H7 (cell line): ENCODE measurements around the gene CALM3. TPM values are rescaled to one million over a fixed set of nuclear protein-coding genes. Genes with fewer than 3 reads are reported as not detected.
"Not testable (repeated sequence)": the region's sequence is repeated elsewhere in the genome, so short reads cannot be mapped to it uniquely, and the experiment has no call there.

Experiments
- DNase-seq: peaks from one replicate; pipeline ENCODE4 v3.0.0; 2012
- H3K27me3 ChIP-seq: 2 replicates; pipeline ENCODE4 v1.6.0; 2011; ENCODE audit warnings: mild to moderate bottlenecking, low read length; ENCODE audit not compliant: control insufficient read depth, insufficient read depth
- H3K36me3 ChIP-seq: replicated peaks from 2 replicates; pipeline ENCODE4 v1.5.1; 2011; ENCODE audit warnings: low read length; ENCODE audit not compliant: control insufficient read depth, insufficient read depth
- H3K4me3 ChIP-seq: 2 replicates; pipeline ENCODE4 v1.5.1; 2011; ENCODE audit warnings: low read depth, mild to moderate bottlenecking, control low read depth, low read length, moderate library complexity; ENCODE audit not compliant: insufficient read depth
- total RNA-seq: library from RNA; depleted of rRNA; stranded (reverse); fragments of >200 nt; shearing (Covaris generic); gene quantifications from 2 replicates; pipeline ENCODE4 v1.2.3, GENCODE V29; 2014; rRNA removed

Gene CALM3
- total RNA-seq, result 162 and 202 TPM in 2 replicates

DNA sequence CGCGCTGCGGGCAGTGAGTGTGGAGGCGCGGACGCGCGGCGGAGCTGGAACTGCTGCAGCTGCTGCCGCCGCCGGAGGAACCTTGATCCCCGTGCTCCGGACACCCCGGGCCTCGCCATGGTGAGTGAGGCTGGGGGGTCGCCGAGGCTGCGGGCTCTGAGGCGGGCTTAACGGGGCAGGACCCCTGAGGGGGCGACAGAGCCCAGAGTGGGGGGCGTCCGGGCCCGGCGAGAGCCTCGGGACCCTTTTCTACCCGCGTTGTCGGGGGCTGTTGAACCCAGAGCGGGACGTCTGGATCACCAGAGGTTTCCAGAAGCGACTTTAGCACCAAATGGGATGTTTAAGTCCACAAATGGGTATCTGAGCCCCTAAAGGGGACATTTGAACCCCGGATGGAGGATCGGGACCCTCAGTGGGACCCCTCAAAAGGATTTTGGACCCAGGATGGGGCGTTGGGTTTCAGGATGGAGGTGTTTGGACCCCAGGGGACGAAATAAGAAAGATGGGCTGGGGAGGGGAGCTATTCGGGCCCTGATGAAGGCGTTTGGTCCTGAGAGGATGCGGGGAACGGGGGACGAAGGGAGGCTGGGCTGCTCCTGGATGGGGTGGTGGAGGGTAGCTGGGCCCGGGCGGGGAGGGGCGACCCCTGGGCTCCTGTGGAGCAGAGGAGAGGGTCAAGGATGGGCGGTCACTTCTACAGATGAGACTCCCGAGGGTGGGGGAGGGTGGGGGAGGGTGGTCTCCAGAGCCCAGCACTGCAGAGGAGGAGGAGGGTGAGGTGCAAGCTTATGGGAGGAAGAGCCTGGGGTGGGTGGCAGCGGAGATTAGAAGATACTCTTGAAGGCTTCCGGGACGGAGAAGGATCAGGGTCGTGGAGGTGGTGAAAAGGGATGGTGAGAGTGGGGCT is at the start of gene CALM3:
Gene CALM3, plus strand, starts transcription at position 13 of the 907 bp plus-strand sequence. Its CDS starts 105 bp downstream, at position 118.
- Histone ChIP-seq H3K4me3 (peak within 1 kb of the TSS; percentile 91), H3K27me3 (no peaks in the 10 kb centered on the region), H3K36me3 (peaks cover 7% of the 10 kb centered on the region)
- DNase-seq, result peak; percentile 77

DNA sequence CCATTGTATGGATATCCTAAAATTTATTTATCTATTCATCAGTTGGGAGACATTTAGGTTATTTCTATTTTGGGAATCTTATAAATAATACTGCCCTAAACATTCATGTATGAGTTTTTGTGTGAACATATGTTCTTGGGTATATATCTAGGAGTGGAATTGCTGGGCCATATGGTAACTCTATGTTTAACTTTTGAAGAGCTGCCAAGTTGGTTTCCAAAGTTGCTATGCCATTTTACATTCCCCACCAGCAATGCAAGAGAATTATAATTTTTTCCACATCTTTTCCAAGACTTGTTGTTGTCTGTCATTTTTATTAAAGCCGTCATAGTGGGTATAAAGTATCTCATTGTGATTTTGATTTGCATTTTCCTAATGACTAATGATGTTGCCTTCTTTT is 48.2 kb upstream of the CALM3 start:
- H3K4me3 ChIP-seq, result no peak overlapping the region
- no peaks in the 10 kb centered on the region for H3K27me3 ChIP-seq
- no peak for DNase-seq
- no peaks in the 10 kb centered on the region for H3K36me3 ChIP-seq

DNA sequence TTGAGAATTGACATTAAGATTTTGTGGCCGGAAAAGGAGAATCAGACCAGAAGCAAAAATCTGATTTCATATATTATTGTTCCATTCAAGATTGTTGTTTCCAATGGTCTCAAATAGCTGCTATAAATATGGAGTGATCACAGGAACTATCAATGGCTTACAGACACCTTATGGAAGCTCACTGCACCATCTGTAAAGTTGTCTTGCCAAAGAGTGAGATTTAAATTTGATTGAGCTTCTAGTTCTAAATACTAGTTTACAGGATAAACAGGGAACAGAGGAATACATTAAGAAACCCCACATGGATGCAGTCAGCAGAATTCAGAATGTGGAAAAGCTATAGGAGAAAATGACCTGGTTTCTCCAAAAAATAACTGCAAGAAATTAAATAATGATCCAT is 47.0 kb upstream of the CALM3 start:
- no peak for DNase-seq
- Histone ChIP-seq H3K27me3 (no peaks in the 10 kb centered on the region), H3K4me3 (no peak overlapping the region), H3K36me3 (no peaks in the 10 kb centered on the region)

DNA sequence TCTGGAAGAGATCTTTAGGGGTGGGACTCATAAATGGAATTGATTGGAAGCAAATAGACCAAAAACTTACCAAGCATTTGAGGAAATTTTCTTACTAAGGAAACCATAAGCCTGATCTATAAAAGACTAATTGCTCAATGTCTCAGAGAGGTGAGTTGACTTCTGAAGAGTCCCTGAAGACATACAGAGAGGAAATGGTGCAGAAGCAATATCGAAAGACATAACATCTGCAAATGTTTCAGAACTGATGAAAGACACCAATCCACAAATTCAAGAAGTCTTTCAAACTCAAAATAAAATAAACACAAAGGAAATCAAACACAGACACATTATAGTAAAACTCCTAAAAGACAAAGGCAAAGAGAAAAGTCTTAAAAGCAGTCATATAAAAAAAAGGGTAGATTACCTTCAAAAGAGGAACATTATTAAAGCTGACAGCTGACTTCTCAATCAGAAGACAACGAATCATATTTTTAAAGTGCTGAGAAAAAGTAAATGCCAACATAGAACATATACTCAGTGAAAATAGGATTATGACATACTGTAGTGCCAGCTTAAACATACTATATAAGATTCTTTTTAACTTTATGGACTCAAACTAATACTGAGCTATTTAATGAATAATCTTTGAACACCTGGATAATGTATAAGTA is 45.4 kb upstream of the CALM3 start:
- DNase-seq, result no peak
- H3K27me3 ChIP-seq, result no peaks in the 10 kb centered on the region
- H3K36me3 ChIP-seq, result no peaks in the 10 kb centered on the region
- no peak overlapping the region for H3K4me3 ChIP-seq

DNA sequence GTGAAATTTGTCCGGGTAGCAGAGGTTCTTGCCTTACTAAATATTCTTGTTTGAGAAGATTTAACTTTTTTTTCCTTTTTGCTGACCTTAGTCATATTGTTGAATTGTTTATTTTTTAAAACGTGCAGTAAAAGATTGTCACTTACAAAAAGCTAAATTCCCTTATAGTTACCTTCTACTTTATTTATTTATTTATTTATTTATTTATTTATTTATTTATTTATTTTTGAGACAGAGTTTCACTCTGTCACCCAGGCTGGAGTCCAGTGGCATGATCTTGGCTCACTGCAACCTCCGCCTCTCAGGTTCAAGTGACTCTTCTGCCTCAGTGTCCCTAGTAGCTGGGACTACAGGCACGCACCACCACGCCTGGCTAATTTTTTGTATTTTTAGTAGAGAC is 44.7 kb upstream of the CALM3 start:
- not testable (repeated sequence) for H3K36me3 ChIP-seq, DNase-seq, H3K4me3 ChIP-seq, H3K27me3 ChIP-seq

DNA sequence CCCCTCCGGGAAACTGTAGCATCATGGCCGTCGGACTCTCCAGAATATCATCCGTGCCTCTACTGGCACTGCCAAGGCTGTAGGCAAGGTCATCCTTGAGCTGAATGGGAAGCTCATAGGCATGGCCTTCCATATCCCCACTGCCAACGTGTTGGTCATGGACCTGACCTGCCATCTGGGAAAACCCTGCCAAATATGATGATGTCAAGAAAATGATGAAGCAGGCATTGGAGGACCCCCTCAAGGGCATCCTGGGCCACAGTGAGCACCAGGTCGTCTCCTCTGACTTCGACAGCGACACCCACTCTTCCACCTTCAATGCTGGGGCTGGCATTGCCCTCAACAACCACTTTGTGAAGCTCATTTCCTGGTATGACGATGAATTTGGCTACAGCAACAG is 41.9 kb upstream of the CALM3 start:
- Histone ChIP-seq H3K36me3 (no peaks in the 10 kb centered on the region), H3K4me3 (no peak overlapping the region), H3K27me3 (no peaks in the 10 kb centered on the region)
- DNase-seq, result no peak

DNA sequence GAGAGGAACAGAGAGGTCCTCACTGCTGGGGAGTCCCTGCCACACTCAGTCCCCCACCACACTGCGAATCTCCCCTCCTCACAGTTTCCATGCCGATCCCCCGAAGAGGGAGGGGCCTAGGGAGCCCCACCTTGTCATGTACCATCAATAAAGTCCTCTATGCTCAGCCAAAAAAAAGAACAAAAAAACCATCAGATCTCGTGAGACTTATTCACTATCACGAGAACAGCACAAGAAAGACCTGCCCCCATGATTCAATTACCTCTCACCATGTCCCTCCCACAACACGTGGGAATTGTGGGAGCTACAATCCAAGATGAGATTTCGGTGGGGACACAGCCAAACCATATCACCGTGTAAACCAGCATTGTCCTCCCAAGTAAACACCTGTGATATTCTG is 41.5 kb upstream of the CALM3 start:
- not testable (repeated sequence) for H3K4me3 ChIP-seq, H3K36me3 ChIP-seq, DNase-seq, H3K27me3 ChIP-seq

DNA sequence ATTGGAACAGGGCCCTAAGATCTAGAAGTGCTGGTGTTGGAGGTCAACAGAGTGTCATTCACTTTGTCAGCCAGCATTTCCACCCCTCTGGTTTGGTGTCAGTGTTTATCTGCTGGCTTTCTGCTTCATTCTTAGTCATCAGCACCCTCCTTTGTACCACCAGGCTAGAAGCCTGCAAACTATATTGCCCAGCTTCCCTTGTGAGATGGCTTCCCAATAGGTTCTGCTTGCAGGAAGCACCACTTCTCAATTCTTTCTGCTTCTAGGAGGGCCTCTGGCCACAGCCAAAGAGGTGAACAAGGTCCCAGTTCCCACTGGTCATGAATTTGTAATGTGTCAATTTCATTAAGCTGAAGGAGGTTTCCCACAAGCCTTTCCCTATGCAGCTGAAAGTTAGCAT is 36.4 kb upstream of the CALM3 start:
- no peak for DNase-seq
- Histone ChIP-seq H3K27me3 (no peaks in the 10 kb centered on the region), H3K4me3 (no peak overlapping the region), H3K36me3 (no peaks in the 10 kb centered on the region)

DNA sequence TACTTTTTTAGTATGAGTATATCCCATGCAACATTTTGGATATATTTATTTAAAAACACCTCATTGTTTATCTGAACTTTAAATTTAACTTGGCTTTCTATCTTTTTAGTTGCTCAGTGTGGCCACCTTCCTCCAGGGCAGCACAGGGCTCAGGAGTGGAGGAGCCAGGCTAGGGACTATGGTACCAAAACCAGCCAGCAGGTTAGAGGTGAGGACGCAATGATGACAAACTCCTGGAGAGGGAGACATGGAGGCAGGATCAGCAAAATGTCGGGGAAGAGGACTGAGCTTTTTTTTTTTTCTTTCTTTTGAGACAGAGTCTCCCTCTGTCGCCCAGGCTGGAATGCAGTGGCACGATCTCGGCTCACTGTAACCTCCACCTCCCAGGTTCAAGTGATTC is 29.6 kb upstream of the CALM3 start:
- Histone ChIP-seq H3K36me3 (no peaks in the 10 kb centered on the region), H3K4me3 (no peak overlapping the region), H3K27me3 (no peaks in the 10 kb centered on the region)
- DNase-seq, result peak; percentile 86

DNA sequence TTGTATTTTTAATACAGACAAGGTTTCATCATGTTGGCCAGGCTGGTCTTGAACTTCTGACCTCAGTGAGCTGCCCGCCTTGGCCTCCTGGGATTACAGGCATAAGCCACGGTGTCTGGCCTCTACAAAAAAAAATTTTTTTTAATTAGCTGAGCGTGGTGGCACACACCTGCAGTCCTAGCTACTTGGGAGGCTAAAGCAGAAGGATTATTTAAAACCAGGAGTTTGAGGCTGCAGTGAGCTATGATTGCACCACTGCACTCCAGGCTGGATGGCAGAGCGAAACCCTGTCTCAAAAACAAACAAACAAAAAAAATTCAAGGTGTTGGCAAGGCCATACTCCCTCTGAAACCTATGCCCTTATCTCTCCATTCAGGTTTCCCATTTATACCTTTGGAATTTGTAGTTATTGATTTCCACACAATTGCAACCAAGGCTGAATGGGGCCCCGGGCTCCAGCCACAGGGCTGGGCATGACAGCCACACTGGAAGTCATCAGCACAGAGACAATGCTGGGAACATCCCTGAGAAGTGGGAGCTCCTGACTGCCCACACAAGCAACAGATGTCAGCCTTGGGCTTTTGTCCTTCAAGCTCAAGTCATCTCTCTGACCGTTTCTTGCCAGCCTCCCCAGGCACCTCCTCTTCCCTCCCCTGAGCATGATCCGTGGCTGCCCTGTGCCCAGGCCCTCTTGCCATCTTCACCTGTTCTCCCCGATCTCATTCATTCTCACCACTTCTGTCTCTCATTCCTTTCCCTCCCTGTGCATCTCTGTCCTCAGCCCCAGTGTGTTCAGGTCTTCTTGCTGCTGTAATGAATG is 27.2 kb upstream of the CALM3 start:
- Histone ChIP-seq H3K4me3 (no peak overlapping the region), H3K27me3 (no peaks in the 10 kb centered on the region), H3K36me3 (no peaks in the 10 kb centered on the region)
- no peak for DNase-seq

DNA sequence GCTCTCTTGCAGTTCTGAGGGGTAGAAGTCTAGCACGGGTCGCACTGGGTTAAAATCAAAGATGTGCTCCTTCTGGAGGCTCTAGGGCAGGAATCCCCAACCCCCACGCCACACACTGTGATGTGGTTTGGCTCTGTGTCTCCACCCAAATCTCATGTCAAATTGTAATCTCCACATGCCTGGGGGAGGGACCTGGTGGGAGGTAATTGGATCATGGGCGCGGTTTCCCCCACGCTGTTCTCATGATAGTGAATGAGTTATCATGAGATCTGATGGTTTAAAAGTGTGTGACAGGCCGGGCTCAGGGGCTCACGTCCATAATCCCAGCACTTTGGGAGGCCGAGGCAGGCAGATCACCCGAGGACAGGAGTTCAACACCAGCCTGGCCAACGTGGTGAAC is 26.6 kb upstream of the CALM3 start:
- Histone ChIP-seq H3K4me3 (no peak overlapping the region), H3K27me3 (no peaks in the 10 kb centered on the region), H3K36me3 (no peaks in the 10 kb centered on the region)
- DNase-seq, result no peak

DNA sequence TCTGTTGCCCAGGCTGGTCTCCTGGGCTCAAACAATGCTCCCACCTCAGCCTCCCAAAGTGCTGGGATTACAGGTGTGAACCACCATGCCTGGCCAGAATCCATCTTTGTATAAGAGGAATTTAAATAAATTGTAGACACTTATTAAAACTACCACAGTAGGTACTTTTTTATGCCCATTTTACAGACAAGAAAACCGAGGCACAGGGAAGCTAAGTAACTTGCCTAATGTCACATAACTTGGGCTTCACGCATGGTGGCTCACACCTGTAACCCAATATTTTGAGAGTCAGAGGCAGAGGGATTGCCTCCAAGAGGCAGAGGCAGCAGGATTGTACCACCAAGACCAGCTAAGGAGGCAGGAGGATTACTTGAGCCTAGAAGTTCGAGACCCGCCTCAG is 22.7 kb upstream of the CALM3 start:
- Histone ChIP-seq H3K36me3 (no peaks in the 10 kb centered on the region), H3K27me3 (no peaks in the 10 kb centered on the region), H3K4me3 (no peak overlapping the region)
- no peak for DNase-seq

DNA sequence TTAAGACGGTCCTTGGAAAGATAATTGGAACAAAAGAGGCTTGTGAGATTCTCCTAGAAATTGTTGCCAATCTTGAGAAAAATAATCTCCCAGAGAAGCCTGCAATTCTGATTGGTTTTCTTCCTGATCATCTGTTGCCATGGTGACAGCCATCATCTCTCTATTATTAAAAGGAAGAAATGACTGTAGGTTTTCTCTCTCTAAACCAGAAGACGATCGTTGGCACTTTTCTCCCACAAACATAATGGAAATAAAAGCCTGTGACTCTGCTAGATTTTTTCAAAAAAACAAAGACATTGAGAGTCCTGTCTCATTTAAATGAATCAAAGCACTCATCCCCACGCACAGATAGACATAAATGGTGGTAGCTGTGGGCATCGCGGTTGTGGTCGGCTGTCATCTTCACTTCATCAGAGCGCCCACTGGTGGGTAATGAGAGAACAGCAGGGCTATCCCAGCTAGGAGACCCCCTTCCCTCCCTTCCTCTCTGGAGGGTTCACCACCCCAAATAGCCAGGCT is 21.7 kb upstream of the CALM3 start:
- peak; percentile 81 for DNase-seq
- H3K4me3 ChIP-seq, result no peak overlapping the region
- no peaks in the 10 kb centered on the region for H3K36me3 ChIP-seq
- no peaks in the 10 kb centered on the region for H3K27me3 ChIP-seq

DNA sequence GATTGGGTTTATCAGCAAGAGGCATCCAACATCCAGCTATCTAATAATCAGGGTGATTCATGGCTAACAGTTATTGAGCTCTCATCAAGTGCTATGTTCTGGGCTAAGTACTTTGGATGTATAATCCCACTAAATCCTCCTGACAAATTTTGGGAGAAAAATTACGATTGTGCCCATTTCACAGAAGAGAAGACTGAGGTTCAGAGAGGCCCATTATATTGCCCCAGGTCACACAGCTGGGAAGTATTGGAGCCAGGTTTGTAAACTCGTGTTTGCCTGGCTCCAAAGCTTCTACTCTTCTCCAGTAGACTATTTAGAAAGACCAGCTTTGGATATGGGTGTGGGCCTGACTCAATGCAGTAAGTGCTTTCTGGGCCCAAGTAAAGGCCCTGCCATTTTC is 20.9 kb upstream of the CALM3 start:
- Histone ChIP-seq H3K4me3 (no peak overlapping the region), H3K27me3 (no peaks in the 10 kb centered on the region), H3K36me3 (no peaks in the 10 kb centered on the region)
- no peak for DNase-seq
